Hematopoietic multipotent progenitor cell treated with erythropoietin and hydrocortisone succinate and interleukin-3 and kit ligand, for 17 days (in vitro differentiated cells): ENCODE results near the gene MLXIP.

Experiments used
- DNase-seq: peaks from one replicate; pipeline ENCODE4 v3.0.0-alpha.2; 2015; ENCODE audit warnings: low spot score

The MLXIP gene

GRCh38 chr12:122126713-122127597 is 48.4 kb downstream of the MLXIP start:
- DNase-seq, result no peak

- no peak for DNase-seq
Measured at GRCh38 chr12:122127839-122128238, 49.3 kb downstream of the MLXIP start.

- no peak for DNase-seq
Measured at GRCh38 chr12:122128481-122128880, 49.9 kb downstream of the MLXIP start.

- no peak for DNase-seq
Measured at GRCh38 chr12:122129131-122129530, 50.6 kb downstream of the MLXIP start.

GRCh38 chr12:122130150-122130549 is 51.6 kb downstream of the MLXIP start:
- DNase-seq, result no peak

GRCh38 chr12:122133192-122133950 is 54.8 kb downstream of the MLXIP start:
- DNase-seq, result no peak

- DNase-seq, result no peak
Measured at GRCh38 chr12:122135437-122136031, 57.0 kb downstream of the MLXIP start.

- DNase-seq, result no peak
Measured at GRCh38 chr12:122137229-122137628, 58.7 kb downstream of the MLXIP start.

- DNase-seq, result no peak
Measured at GRCh38 chr12:122137681-122138080, 59.1 kb downstream of the MLXIP start.

GRCh38 chr12:122138181-122138580 is 59.6 kb downstream of the MLXIP start:
- DNase-seq, result no peak

GRCh38 chr12:122138616-122139015 is 60.1 kb downstream of the MLXIP start:
- no peak for DNase-seq

GRCh38 chr12:122139266-122139665 is 60.7 kb downstream of the MLXIP start:
- no peak for DNase-seq

- no peak for DNase-seq
Measured at GRCh38 chr12:122139941-122140340, 61.4 kb downstream of the MLXIP start.

GRCh38 chr12:122140467-122141257 is 62.1 kb downstream of the MLXIP start:
- DNase-seq, result no peak

- DNase-seq, result no peak
Measured at GRCh38 chr12:122141911-122142725, 63.6 kb downstream of the MLXIP start.

GRCh38 chr12:122142857-122143256 is 64.3 kb downstream of the MLXIP start:
- DNase-seq, result no peak

GRCh38 chr12:122144885-122145284 is 66.3 kb downstream of the MLXIP start:
- DNase-seq, result no peak

GRCh38 chr12:122145505-122146330 is 67.2 kb downstream of the MLXIP start:
- no peak for DNase-seq

- DNase-seq, result no peak
Measured at GRCh38 chr12:122147514-122148290, 69.1 kb downstream of the MLXIP start.
